OCI-LY3 (cell line): ENCODE data around the gene ANKZF1.

Experiments used
- EZH2phosphoT487 ChIP-seq: fragments of 200-600 bp; shearing (Covaris generic); IDR thresholded peaks from 2 replicates; pipeline ENCODE4 v1.6.1; 2018; ENCODE audit warnings: antibody characterized with exemption, mixed run types, low read depth
- TF ChIP-seq, protein P1 (sequence below): fragments of 200-600, 300-600 bp; sonication (generic); IDR thresholded peaks from 2 replicates; pipeline ENCODE4 v1.5.1; 2014; ENCODE audit warnings: antibody characterized with exemption, low read length, low read depth

DNA sequence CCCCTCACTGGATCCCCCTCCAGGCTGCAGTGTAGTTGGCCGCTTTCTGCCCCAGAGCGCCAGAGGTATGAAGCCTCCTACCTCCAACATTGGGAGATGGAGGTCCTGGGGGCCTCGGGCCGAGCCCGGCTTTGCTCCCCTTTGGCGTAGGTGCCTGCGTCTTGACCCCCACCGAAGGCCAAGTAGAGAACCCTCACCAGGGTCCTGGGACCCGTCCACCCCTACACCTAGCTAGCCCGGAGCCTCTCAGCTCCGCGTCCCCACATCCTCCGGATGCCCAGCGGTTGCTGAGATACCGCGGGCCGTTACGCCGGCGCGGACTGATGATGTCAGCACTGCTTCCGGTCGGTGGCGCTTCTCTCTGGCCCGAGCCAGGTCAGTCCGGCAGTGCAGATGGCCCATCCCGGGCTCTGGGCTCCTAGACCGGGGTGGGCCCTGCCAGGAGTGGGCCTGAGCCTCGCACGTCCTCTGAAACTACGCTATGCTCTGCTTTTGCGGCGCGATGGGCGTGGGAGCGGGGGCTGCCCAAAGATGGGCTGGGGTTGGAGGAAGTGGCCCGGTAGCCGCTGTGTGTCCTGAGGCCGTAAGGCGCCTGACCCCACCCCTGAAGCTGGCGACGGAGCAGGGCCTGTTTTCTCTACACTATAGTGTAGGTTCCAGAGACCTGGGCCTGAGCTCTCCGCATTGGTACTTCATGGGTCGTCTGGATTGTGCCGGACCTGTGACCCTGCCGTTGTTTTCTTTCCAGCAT is 15.7 kb downstream of the ANKZF1 start, which contains the start of the genes GLB1L and STK16:
- TF ChIP-seq, protein P1, sequence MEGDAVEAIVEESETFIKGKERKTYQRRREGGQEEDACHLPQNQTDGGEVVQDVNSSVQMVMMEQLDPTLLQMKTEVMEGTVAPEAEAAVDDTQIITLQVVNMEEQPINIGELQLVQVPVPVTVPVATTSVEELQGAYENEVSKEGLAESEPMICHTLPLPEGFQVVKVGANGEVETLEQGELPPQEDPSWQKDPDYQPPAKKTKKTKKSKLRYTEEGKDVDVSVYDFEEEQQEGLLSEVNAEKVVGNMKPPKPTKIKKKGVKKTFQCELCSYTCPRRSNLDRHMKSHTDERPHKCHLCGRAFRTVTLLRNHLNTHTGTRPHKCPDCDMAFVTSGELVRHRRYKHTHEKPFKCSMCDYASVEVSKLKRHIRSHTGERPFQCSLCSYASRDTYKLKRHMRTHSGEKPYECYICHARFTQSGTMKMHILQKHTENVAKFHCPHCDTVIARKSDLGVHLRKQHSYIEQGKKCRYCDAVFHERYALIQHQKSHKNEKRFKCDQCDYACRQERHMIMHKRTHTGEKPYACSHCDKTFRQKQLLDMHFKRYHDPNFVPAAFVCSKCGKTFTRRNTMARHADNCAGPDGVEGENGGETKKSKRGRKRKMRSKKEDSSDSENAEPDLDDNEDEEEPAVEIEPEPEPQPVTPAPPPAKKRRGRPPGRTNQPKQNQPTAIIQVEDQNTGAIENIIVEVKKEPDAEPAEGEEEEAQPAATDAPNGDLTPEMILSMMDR = no peak
- TF ChIP-seq EZH2phosphoT487 = no peak
